Uterus (tissue), 2 donors: ENCODE measurements around the gene GNL3.

Source experiments
- POLR2A ChIP-seq, 2 donors: fragments of 450-650 bp; IDR thresholded peaks; one replicate each; pipeline ENCODE4 v1.6.1; 2016; ENCODE audit warnings: antibody characterized with exemption in 2 of 2, mild to moderate bottlenecking in 1 of 2, moderate library complexity in 1 of 2
- TF ChIP-seq, protein P1 (sequence below), 4 experiments: fragments of 200-600 bp in 2 of 4; fragments of 450-650 bp in 2 of 4; sonication (generic) in 2 of 4; IDR thresholded peaks; one replicate each; pipeline ENCODE4 v1.5.1; 2016 to 2019; ENCODE audit warnings: antibody characterized with exemption in 4 of 4, mild to moderate bottlenecking in 2 of 4, moderate library complexity in 1 of 4

DNA sequence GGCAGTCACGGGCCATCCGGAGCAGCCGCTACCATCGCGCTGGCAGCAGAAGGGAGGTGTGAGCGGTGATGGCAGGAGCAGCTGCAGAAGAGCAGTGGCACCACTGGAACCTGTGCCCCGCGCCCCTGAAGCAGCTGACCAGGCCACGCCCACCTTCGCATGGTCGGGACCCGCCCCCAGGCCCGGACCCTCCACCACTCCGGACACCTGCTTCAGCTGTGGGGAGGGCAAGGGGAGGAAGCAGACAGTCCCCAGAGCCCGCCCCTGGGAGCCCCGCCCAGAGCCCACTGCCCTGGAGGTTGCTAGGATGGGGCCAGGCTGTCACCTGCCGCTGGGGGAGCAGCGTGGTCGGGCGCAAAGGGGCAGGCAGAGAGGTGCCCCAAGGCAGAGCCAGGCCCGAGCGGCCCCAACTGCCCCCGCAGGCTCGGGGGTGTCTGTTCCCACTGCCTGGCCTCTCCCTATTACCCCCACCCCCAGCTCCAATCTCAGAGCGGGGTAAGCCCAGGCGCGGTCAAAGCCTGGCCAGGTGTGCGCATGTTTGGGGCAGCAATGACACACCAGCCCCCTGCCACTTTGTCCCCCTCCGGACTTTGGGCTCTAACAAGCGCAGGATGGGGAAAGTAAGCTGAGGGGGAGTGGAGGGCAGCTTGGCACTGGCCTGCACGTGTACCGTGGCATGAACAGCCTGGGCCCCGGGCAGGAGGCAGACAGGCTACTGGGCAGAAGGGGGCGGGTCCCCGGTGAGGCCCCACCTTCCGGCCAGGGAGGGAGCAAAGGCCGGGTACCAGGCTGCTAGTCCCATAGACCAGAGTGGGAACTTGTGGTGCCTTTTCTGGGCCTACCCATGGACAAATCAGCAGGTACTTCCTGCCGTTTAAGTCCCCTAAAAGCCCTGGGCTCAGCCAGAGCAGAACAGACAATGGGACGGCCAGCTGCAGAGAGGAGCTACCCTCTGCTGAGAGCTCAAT is 28.8 kb downstream of the GNL3 start:
- TF ChIP-seq, protein P1, sequence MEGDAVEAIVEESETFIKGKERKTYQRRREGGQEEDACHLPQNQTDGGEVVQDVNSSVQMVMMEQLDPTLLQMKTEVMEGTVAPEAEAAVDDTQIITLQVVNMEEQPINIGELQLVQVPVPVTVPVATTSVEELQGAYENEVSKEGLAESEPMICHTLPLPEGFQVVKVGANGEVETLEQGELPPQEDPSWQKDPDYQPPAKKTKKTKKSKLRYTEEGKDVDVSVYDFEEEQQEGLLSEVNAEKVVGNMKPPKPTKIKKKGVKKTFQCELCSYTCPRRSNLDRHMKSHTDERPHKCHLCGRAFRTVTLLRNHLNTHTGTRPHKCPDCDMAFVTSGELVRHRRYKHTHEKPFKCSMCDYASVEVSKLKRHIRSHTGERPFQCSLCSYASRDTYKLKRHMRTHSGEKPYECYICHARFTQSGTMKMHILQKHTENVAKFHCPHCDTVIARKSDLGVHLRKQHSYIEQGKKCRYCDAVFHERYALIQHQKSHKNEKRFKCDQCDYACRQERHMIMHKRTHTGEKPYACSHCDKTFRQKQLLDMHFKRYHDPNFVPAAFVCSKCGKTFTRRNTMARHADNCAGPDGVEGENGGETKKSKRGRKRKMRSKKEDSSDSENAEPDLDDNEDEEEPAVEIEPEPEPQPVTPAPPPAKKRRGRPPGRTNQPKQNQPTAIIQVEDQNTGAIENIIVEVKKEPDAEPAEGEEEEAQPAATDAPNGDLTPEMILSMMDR (IDR thresholded peaks at IDR 0.05): no peak
- TF ChIP-seq POLR2A (IDR thresholded peaks at IDR 0.05): no peak
